GM18870 (cell line): ENCODE measurements around the gene CCDC24.

Experiments used
- ATAC-seq: cut with Tn5 transposase; IDR thresholded peaks from one replicate; pipeline ENCODE4 v1.9.1; 2021; ENCODE audit warnings: moderate library complexity; ENCODE audit not compliant: unreplicated experiment

CCDC24 gene

GRCh38 chr1:43962324-43962723 is 29.1 kb upstream of the CCDC24 start:
- no peak for ATAC-seq

GRCh38 chr1:43963006-43963405 is 28.4 kb upstream of the CCDC24 start:
- ATAC-seq, result no peak

- no peak for ATAC-seq
Measured at GRCh38 chr1:43963890-43964289, 27.5 kb upstream of the CCDC24 start.

GRCh38 chr1:43965316-43965715 is 26.1 kb upstream of the CCDC24 start:
- ATAC-seq, result no peak

- ATAC-seq, result no peak
Measured at GRCh38 chr1:43968348-43968948, 23.0 kb upstream of the CCDC24 start.

- peak; percentile 4 for ATAC-seq
Measured at GRCh38 chr1:43969416-43969745, 22.0 kb upstream of the CCDC24 start.

GRCh38 chr1:43969746-43970466 is 21.5 kb upstream of the CCDC24 start, which contains the start of gene DPH2:
DPH2 (plus strand) TSS chr1:43970010; CDS start chr1:43970176, 166 bp downstream.
- ATAC-seq, result peak; percentile 73

GRCh38 chr1:43970502-43970901 is 20.9 kb upstream of the CCDC24 start:
- no peak for ATAC-seq

GRCh38 chr1:43970911-43971310 is 20.5 kb upstream of the CCDC24 start:
- no peak for ATAC-seq

- ATAC-seq, result no peak
Measured at GRCh38 chr1:43971336-43971980, 19.9 kb upstream of the CCDC24 start.

- no peak for ATAC-seq
Measured at GRCh38 chr1:43973981-43974442, 17.4 kb upstream of the CCDC24 start.

- ATAC-seq, result peak; percentile 54
Measured at GRCh38 chr1:43974443-43975248, 16.8 kb upstream of the CCDC24 start, which contains the start of gene ATP6V0B. ATP6V0B (plus strand) TSS chr1:43974960; CDS start chr1:43975041, 81 bp downstream.

GRCh38 chr1:43975249-43975961 is 16.0 kb upstream of the CCDC24 start:
- no peak for ATAC-seq

- ATAC-seq, result no peak
Measured at GRCh38 chr1:43976045-43976444, 15.4 kb upstream of the CCDC24 start.

GRCh38 chr1:43976890-43977289 is 14.5 kb upstream of the CCDC24 start:
- ATAC-seq, result no peak

GRCh38 chr1:43977376-43978263 is 13.8 kb upstream of the CCDC24 start:
- ATAC-seq, result no peak

- no peak for ATAC-seq
Measured at GRCh38 chr1:43978264-43978550, 13.2 kb upstream of the CCDC24 start.

GRCh38 chr1:43978551-43979260 is 12.7 kb upstream of the CCDC24 start, which contains the start of gene B4GALT2:
B4GALT2 (plus strand) TSS chr1:43979210; CDS start chr1:43981161, 1,951 bp downstream.
- ATAC-seq, result no peak

- ATAC-seq, result no peak
Measured at GRCh38 chr1:43979261-43979527, 12.2 kb upstream of the CCDC24 start.
